ENCODE measurements around the gene SPATA16.
"Not testable (repeated sequence)": the region's sequence is repeated elsewhere in the genome, so short reads cannot be mapped to it uniquely, and the experiment has no call there.

SPATA16 gene

DNA sequence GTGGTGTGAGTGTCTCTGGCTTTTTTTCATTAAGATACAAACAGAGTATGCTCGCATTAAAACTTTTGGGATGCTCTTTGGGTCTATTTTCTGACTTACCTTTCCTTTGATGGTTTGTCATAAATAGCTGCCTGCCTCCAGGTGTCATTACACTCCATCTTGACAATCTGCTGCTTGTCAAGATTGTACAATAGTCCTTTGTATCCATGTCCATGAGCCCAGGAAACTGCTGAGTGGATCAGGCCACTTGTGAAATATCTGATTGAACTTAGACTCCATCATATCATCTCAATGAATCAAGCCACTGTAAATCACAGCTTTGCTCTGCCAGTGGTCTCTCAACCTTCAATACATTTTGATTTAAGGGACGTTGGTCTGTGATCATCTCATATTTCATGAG, 255.3 kb downstream of the SPATA16 start:
- Histone ChIP-seq H3K4me2 (ENCODE audit: low read depth, low read length) (no peak overlapping the region), H3K36me3 (replicated peaks; ENCODE audit: insufficient read depth, low read length) (no peaks in the 10 kb centered on the region), H3K9ac (ENCODE audit: low read length) (no peak overlapping the region), H4K20me1 (ENCODE audit: insufficient read depth, low read length) (no peaks in the 10 kb centered on the region), H3K27me3 (replicated peaks; ENCODE audit: insufficient read depth, low read length) (no peaks in the 10 kb centered on the region), H3K9me3 (replicated peaks; ENCODE audit: insufficient read depth, low read length) (no peaks in the 10 kb centered on the region), H3F3A (ENCODE audit: insufficient read depth, low read length) (no peaks in the 10 kb centered on the region), H3K9me2 (replicated peaks; ENCODE audit: insufficient read depth, low read length) (no peaks in the 10 kb centered on the region), H3K4me1 (ENCODE audit: low read length) (no peaks in the 10 kb centered on the region), H3K27ac (ENCODE audit: low read length) (no peak overlapping the region), H2AFZ (ENCODE audit: low read length) (no peak overlapping the region), H3K4me3 (ENCODE audit: low read length) (no peak overlapping the region), H3K79me2 (ENCODE audit: low read length) (no peaks in the 10 kb centered on the region)
- TF ChIP-seq, protein P1, sequence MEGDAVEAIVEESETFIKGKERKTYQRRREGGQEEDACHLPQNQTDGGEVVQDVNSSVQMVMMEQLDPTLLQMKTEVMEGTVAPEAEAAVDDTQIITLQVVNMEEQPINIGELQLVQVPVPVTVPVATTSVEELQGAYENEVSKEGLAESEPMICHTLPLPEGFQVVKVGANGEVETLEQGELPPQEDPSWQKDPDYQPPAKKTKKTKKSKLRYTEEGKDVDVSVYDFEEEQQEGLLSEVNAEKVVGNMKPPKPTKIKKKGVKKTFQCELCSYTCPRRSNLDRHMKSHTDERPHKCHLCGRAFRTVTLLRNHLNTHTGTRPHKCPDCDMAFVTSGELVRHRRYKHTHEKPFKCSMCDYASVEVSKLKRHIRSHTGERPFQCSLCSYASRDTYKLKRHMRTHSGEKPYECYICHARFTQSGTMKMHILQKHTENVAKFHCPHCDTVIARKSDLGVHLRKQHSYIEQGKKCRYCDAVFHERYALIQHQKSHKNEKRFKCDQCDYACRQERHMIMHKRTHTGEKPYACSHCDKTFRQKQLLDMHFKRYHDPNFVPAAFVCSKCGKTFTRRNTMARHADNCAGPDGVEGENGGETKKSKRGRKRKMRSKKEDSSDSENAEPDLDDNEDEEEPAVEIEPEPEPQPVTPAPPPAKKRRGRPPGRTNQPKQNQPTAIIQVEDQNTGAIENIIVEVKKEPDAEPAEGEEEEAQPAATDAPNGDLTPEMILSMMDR (IDR thresholded peaks at IDR 0.05; ENCODE audit: low read length): no peak
- TF ChIP-seq EZH2 (optimal IDR thresholded peaks at IDR 0.05; ENCODE audit: low read depth, low read length) (no peak), EZH2phosphoT487 (IDR thresholded peaks at IDR 0.05; ENCODE audit: low read length) (no peak)
- DNase-seq: no peak

DNA sequence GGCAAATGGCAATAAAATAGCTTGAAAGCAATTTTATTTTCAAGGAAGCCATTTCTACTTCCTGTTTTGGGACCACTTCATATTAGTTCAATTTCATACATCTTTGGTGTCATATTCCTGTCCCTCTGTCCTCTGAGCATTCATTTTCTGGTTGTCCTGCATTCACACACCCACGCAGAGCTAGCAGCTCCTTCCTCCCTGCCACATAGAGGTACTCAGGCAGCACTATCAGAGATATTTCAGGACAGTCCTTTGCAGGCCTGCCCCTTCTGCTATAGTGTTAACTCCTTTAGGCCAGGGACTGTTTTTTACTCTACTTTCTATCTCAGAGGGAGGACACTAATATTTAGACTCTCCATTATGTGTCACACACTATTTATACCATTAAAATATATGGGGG, 258.5 kb downstream of the SPATA16 start:
- H3K4me1 ChIP-seq (ENCODE audit: low read length): no peaks in the 10 kb centered on the region
- no peak overlapping the region for H3K27ac ChIP-seq (ENCODE audit: low read length)

DNA sequence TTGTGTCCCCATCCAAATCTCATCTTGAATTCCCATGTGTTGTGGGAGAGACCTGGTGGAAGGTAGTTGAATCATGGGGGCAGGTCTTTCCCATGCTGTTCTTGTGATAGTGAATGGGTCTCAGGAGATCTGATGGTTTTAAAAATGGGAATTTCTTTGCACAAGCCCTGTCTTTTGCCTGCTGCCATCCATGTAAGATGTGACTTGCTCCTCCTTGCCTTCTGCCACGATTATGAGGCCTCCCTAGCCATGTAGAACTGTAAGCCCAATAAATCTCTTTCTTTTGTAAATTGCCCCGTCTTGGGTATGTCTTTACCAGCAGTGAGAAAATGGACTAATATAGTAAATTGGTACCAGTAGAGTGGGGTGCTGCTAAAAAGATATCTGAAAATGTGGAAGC, 261.7 kb downstream of the SPATA16 start:
- not testable (repeated sequence) for H3K9me2 ChIP-seq (replicated peaks; ENCODE audit: insufficient read depth, low read length)

More for the DNA sequence above, 258.5 kb downstream of the SPATA16 start:
- H3K9ac ChIP-seq (ENCODE audit: low read length): no peak overlapping the region
- TF ChIP-seq EZH2phosphoT487 (IDR thresholded peaks at IDR 0.05; ENCODE audit: low read length) (no peak), EZH2 (optimal IDR thresholded peaks at IDR 0.05; ENCODE audit: low read depth, low read length) (no peak)
- TF ChIP-seq, protein P1 (IDR thresholded peaks at IDR 0.05; ENCODE audit: low read length): no peak
- H3F3A ChIP-seq (ENCODE audit: insufficient read depth, low read length): no peaks in the 10 kb centered on the region
- no peak for DNase-seq
- H3K27me3 ChIP-seq (replicated peaks; ENCODE audit: insufficient read depth, low read length): no peaks in the 10 kb centered on the region
- no peaks in the 10 kb centered on the region for H3K9me2 ChIP-seq (replicated peaks; ENCODE audit: insufficient read depth, low read length)
- H3K9me3 ChIP-seq (replicated peaks; ENCODE audit: insufficient read depth, low read length): no peaks in the 10 kb centered on the region
- H3K36me3 ChIP-seq (replicated peaks; ENCODE audit: insufficient read depth, low read length): no peaks in the 10 kb centered on the region
- H3K4me2 ChIP-seq (ENCODE audit: low read depth, low read length): no peak overlapping the region
- no peaks in the 10 kb centered on the region for H3K79me2 ChIP-seq (ENCODE audit: low read length)
- H2AFZ ChIP-seq (ENCODE audit: low read length): no peak overlapping the region
- H3K4me3 ChIP-seq (ENCODE audit: low read length): no peak overlapping the region
- H4K20me1 ChIP-seq (ENCODE audit: insufficient read depth, low read length): no peaks in the 10 kb centered on the region

DNA sequence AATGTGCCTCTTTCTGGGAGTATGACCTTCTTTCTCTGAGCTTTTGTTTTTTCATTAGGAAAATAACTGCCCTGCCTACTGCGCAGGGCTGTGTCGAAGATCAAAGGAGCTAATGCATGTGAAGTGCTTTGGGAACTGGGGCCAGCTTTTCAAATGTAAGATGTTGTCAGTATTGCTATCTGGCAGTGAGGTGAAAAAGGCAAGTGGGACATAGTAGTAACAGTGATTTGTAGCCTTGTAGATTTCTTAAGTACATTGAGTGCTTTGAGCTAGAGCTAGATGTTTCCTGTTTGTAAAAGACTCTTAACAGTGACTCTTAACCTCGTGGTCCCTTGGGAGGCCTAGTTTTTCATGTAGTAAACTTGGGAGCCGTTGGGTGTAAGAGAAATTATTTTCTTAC, 264.0 kb downstream of the SPATA16 start:
- Histone ChIP-seq H3K9me3 (replicated peaks; ENCODE audit: insufficient read depth, low read length) (no peaks in the 10 kb centered on the region), H3K4me2 (ENCODE audit: low read depth, low read length) (no peak overlapping the region), H3K9me2 (replicated peaks; ENCODE audit: insufficient read depth, low read length) (no peaks in the 10 kb centered on the region), H4K20me1 (ENCODE audit: insufficient read depth, low read length) (no peaks in the 10 kb centered on the region), H2AFZ (ENCODE audit: low read length) (no peak overlapping the region), H3K9ac (ENCODE audit: low read length) (no peak overlapping the region), H3K27me3 (replicated peaks; ENCODE audit: insufficient read depth, low read length) (no peaks in the 10 kb centered on the region), H3K36me3 (replicated peaks; ENCODE audit: insufficient read depth, low read length) (no peaks in the 10 kb centered on the region), H3F3A (ENCODE audit: insufficient read depth, low read length) (no peaks in the 10 kb centered on the region), H3K4me1 (ENCODE audit: low read length) (no peaks in the 10 kb centered on the region), H3K4me3 (ENCODE audit: low read length) (no peak overlapping the region), H3K79me2 (ENCODE audit: low read length) (no peaks in the 10 kb centered on the region), H3K27ac (ENCODE audit: low read length) (no peak overlapping the region)
- no peak for DNase-seq
- no peak for TF ChIP-seq EZH2 (optimal IDR thresholded peaks at IDR 0.05; ENCODE audit: low read depth, low read length)
- TF ChIP-seq, protein P1 (IDR thresholded peaks at IDR 0.05; ENCODE audit: low read length): no peak
- TF ChIP-seq EZH2phosphoT487 (IDR thresholded peaks at IDR 0.05; ENCODE audit: low read length): no peak

More for the DNA sequence above, 261.7 kb downstream of the SPATA16 start:
- H3K4me1 ChIP-seq (ENCODE audit: low read length); H3K79me2 ChIP-seq (ENCODE audit: low read length); H3K36me3 ChIP-seq (replicated peaks; ENCODE audit: insufficient read depth, low read length); H3K4me2 ChIP-seq (ENCODE audit: low read depth, low read length); H4K20me1 ChIP-seq (ENCODE audit: insufficient read depth, low read length); H3K9ac ChIP-seq (ENCODE audit: low read length); H2AFZ ChIP-seq (ENCODE audit: low read length); DNase-seq; H3K27ac ChIP-seq (ENCODE audit: low read length); H3F3A ChIP-seq (ENCODE audit: insufficient read depth, low read length); H3K27me3 ChIP-seq (replicated peaks; ENCODE audit: insufficient read depth, low read length); H3K9me3 ChIP-seq (replicated peaks; ENCODE audit: insufficient read depth, low read length); H3K4me3 ChIP-seq (ENCODE audit: low read length): not testable (repeated sequence)
